GM19193 (cell line): ENCODE data around the gene COLEC11.

ENCODE experiments used
- POLR2A ChIP-seq: IDR thresholded peaks from 4 replicates; pipeline ENCODE4 v1.6.1; 2011; ENCODE audit not compliant: insufficient read depth, insufficient read length; ENCODE audit errors: extremely low read depth

The COLEC11 gene

GRCh38 chr2:3647831-3648651 is 53.1 kb downstream of the COLEC11 start:
- TF ChIP-seq POLR2A: no peak

- TF ChIP-seq POLR2A: no peak
Observed at GRCh38 chr2:3648652-3649177, 53.8 kb downstream of the COLEC11 start.

- TF ChIP-seq POLR2A: no peak
Observed at GRCh38 chr2:3649581-3649980, 54.7 kb downstream of the COLEC11 start.

DNA sequence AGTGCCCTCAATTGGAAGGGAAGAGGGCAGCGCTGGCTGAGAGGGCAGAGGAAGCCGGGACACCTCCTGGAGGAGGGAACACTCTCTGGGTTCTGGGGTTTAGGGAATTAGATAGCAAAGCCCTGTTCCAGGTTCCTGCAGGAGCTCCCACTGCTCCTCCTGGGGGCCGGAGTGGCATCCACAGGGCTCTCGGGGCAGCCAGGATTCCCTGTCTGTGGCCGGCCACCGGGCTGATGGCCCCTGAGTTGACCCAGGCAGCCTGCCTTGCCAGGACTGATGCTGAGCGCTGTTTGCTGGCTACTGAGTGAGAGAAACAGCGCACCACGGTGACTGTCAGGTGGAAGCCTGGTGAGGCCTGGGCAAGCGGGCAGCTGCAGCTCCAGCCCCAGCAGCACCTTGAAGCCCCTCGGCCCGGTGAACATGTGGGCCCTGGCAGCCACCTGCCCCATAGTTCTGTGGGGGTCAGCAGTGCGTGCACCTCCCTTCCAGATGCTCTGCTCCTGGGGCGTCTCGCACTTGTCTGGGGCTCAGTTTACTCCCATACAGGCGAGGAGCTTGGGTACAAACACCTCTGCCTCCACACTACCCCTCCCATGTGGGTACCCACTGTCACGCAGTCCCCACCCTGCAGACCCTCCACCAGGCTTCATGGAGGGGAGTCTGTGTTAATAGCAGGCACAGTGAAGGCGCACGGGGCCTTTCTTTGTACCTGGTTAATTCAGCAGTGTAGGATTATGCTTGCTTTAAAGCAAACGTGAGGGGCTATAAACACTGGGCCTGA is 55.4 kb downstream of the COLEC11 start:
- no peak for TF ChIP-seq POLR2A

GRCh38 chr2:3651691-3652648 is 57.1 kb downstream of the COLEC11 start:
- TF ChIP-seq POLR2A: no peak

GRCh38 chr2:3652896-3653625 is 58.1 kb downstream of the COLEC11 start:
- no peak for TF ChIP-seq POLR2A

- TF ChIP-seq POLR2A: no peak
Observed at GRCh38 chr2:3654011-3654410, 59.1 kb downstream of the COLEC11 start.

GRCh38 chr2:3654531-3655225 is 59.8 kb downstream of the COLEC11 start:
- no peak for TF ChIP-seq POLR2A

DNA sequence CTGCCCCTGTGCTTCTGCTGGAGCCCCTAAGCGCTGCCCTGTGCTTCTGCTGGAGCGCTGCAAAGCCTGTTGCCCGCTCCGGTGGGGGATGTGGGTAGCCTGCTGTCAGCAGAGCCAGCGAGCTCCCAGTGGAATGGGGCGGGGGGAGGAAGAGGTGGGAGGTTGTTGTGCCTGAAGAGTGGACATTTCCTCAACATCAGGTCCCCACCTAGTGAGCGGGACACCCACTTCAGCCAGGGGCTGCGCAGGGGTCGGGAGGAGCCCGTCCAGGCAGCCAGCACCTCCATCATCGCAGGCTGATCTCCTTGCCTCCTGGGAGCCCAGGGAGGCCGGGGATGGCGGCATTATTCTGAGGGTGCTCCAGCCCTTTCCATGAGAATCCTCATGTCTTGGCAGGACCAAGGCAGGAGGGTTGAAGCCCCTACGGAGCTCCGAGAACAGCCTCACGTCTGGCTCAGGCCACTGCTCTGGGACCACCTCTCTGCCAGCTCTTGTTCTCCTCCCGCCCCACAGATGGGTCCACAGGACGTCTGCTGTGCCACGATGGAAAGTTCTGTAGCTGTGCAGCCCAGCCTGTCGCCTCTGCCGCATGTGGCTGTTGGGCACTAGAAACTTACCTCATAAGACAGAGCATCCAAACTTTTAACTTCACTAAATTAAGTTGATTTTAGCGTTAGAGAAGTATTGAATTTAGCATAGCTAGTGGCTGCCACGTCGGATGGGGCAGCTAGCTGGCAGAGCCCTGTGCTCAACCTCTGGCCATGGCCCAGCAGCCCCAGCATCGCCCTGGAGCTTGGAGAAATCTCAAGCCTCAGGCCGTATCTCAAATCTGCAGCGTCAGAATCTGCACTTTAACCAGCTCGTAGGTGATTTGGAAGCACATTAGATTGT is 61.2 kb downstream of the COLEC11 start:
- no peak for TF ChIP-seq POLR2A

- no peak for TF ChIP-seq POLR2A
Observed at GRCh38 chr2:3656762-3657721, 62.1 kb downstream of the COLEC11 start.

DNA sequence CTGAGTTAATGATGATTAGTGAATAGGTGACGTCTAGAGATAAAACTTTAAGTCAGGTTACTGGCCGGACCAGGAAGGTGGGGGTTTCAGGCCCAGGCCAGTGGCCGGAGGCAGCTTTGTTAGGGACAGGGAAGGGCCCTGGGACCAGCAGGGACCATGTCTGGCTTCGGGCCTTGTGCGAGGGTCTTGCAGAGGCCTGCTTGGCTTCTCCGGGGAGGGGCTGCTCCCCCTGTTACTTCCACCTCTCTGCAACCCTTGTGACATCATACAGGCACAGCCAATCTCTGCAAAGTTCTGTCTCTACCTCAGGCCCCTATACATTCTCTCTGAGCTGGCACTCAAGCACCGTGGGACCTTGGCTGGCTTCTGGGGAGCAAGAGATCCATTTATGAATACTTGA is 63.0 kb downstream of the COLEC11 start, which contains the start of gene ALLC:
Gene ALLC (plus strand): TSS at position 320 of the 400 bp plus-strand sequence. CDS start 12,958 bp downstream, outside the sequence.
- TF ChIP-seq POLR2A: no peak
